HEK293T (cell line): ENCODE measurements around the gene PPP2R5D.
A peak's percentile ranks its signal among the peaks of the same experiment; 100 is the strongest.

Source experiments
- CTCF ChIA-PET: fragments of 350-600 bp; formaldehyde crosslinking; extraction: SDS; loops from one replicate; lab custom pipeline; 2021; ENCODE audit warnings: antibody characterized with exemption, inconsistent platforms; lab: Yijun Ruan, JAX
- POLR2A ChIA-PET: fragments of 350-600 bp; formaldehyde crosslinking; extraction: SDS; loops from one replicate; lab custom pipeline; 2020; ENCODE audit warnings: antibody characterized with exemption, inconsistent platforms; lab: Yijun Ruan, JAX
- DNase-seq: peaks from one replicate; pipeline ENCODE4 v3.0.0; 2012; ENCODE audit warnings: mixed read lengths; ENCODE audit errors: extremely low spot score
- ARNT ChIP-seq: fragments of 450-650 bp; IDR thresholded peaks from 2 replicates; pipeline ENCODE4 v1.6.1; 2017; ENCODE audit warnings: mild to moderate bottlenecking
- BHLHE40 ChIP-seq: fragments of 450-650 bp; IDR thresholded peaks from 2 replicates; pipeline ENCODE4 v1.6.1; 2016; ENCODE audit warnings: mild to moderate bottlenecking, moderate library complexity, borderline replicate concordance
- CTBP1 ChIP-seq: fragments of 450-650 bp; IDR thresholded peaks from 2 replicates; pipeline ENCODE4 v1.6.1; 2016; ENCODE audit warnings: borderline replicate concordance
- ELF4 ChIP-seq: fragments of 450-650 bp; IDR thresholded peaks from 2 replicates; pipeline ENCODE4 v1.6.1; 2017; ENCODE audit warnings: antibody characterized with exemption
- FOXA1 ChIP-seq: fragments of 450-650 bp; IDR thresholded peaks from 2 replicates; pipeline ENCODE4 v1.6.1; 2016; ENCODE audit warnings: mild to moderate bottlenecking
- FOXK2 ChIP-seq: fragments of 450-650 bp; IDR thresholded peaks from 2 replicates; pipeline ENCODE4 v1.6.1; 2016; ENCODE audit warnings: mild to moderate bottlenecking
- FOXM1 ChIP-seq: fragments of 450-650 bp; IDR thresholded peaks from 2 replicates; pipeline ENCODE4 v1.6.1; 2017; ENCODE audit warnings: mild to moderate bottlenecking, borderline replicate concordance
- HDGF ChIP-seq: fragments of 450-650 bp; IDR thresholded peaks from 2 replicates; pipeline ENCODE4 v1.6.1; 2017; ENCODE audit warnings: antibody characterized with exemption, borderline replicate concordance
- L3MBTL2 ChIP-seq: fragments of 450-650 bp; conservative IDR thresholded peaks from 2 replicates; pipeline ENCODE4 v1.6.1; 2016; ENCODE audit warnings: mild to moderate bottlenecking
- LEF1 ChIP-seq: fragments of 450-650 bp; IDR thresholded peaks from 2 replicates; pipeline ENCODE4 v1.6.1; 2017; ENCODE audit warnings: mild to moderate bottlenecking, borderline replicate concordance
- NFRKB ChIP-seq: fragments of 450-650 bp; IDR thresholded peaks from 2 replicates; pipeline ENCODE4 v1.6.1; 2016; ENCODE audit warnings: mild to moderate bottlenecking, moderate library complexity
- SP1 ChIP-seq: fragments of 450-650 bp; IDR thresholded peaks from 2 replicates; pipeline ENCODE4 v1.6.1; 2017
- SUZ12 ChIP-seq: fragments of 450-650 bp; IDR thresholded peaks from 2 replicates; pipeline ENCODE4 v1.6.1; 2016; ENCODE audit warnings: mild to moderate bottlenecking
- TARDBP ChIP-seq: fragments of 450-650 bp; IDR thresholded peaks from 2 replicates; pipeline ENCODE4 v1.6.1; 2016
- ZNF384 ChIP-seq: fragments of 450-650 bp; IDR thresholded peaks from 2 replicates; pipeline ENCODE4 v1.6.1; 2016
- TF ChIP-seq, protein P1 (sequence below): fragments of 450-650 bp; IDR thresholded peaks from 2 replicates; pipeline ENCODE4 v1.6.1; 2016

PPP2R5D gene

DNA sequence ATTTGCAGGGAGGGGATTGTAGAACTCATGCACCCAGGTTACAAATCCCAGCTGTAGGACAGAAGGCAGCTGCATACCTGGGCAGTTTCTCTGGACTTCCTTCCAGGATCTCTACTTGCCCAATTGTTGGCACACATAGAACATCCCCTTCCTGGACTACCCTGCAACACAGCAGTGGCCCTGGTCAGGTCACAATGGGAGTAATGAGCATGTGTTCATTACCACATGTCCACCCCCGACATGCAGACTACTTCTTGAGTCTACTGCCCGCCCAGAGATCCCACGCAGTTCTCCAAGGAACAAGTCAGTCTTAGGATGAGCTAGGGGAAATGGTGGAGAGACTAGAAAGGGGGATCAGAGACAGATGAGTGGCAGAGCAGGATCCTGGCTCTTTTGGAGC is 10.4 kb upstream of the PPP2R5D start:
- ChIA-PET POLR2A (interaction anchor here (1.2 to 1.4 kb wide), 3 partner anchors 10 to 48 kb away, joined by 3 to 14 read pairs (median 3); partner anchors contain the start of genes PPP2R5D and RRP36), CTCF (no interaction called here)
- no peak for DNase-seq
- TF ChIP-seq ARNT (no peak), FOXM1 (no peak), SUZ12 (no peak), CTBP1 (no peak), FOXA1 (no peak), ELF4 (no peak), FOXK2 (no peak), LEF1 (no peak), L3MBTL2 (no peak), NFRKB (no peak), ZNF384 (no peak), TARDBP (no peak), BHLHE40 (no peak), HDGF (no peak), SP1 (no peak)
- TF ChIP-seq, protein P1, sequence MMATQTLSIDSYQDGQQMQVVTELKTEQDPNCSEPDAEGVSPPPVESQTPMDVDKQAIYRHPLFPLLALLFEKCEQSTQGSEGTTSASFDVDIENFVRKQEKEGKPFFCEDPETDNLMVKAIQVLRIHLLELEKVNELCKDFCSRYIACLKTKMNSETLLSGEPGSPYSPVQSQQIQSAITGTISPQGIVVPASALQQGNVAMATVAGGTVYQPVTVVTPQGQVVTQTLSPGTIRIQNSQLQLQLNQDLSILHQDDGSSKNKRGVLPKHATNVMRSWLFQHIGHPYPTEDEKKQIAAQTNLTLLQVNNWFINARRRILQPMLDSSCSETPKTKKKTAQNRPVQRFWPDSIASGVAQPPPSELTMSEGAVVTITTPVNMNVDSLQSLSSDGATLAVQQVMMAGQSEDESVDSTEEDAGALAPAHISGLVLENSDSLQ = no peak

DNA sequence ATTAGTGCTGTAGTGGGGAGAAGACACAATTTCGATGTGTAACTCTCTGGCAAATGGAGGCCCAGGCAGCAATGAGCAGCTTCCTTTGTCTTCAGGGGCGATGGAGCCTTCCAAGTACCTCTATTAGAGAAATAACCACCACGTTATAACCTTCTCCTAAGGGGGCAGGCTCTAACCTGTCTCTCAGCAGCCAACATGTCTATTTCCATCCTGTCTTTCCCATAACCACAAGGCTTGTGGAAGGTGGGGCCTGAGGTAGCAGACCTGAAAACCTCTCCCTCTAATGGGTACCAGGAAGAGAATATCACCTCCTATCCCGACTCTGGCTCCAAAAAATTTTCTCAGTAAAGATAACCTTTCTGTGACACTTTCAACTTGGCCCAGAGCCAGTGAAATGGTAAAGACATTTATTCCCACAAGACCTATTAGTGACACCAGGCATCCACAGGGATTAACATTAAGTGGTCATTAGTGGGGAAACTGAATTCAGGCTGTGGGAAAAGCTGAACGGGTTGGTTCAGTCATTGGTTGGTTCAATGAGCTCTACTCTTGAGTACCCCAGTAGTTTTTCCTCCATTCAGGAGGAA is 9.4 kb upstream of the PPP2R5D start:
- ChIA-PET POLR2A (interaction anchor here (2.1 kb wide), 1 partner anchor 9 kb away, joined by 16 read pairs; the partner anchor contains the start of gene PPP2R5D), CTCF (interaction anchor here (0.7 kb wide), 1 partner anchor 12 kb away, joined by 3 read pairs; no protein-coding TSS in a partner anchor)
- DNase-seq = no peak
- TF ChIP-seq, protein P1 = no peak
- TF ChIP-seq SUZ12 (no peak), L3MBTL2 (no peak), ARNT (no peak), TARDBP (no peak), FOXM1 (no peak), HDGF (no peak), NFRKB (no peak), LEF1 (no peak), FOXA1 (no peak), CTBP1 (no peak)

DNA sequence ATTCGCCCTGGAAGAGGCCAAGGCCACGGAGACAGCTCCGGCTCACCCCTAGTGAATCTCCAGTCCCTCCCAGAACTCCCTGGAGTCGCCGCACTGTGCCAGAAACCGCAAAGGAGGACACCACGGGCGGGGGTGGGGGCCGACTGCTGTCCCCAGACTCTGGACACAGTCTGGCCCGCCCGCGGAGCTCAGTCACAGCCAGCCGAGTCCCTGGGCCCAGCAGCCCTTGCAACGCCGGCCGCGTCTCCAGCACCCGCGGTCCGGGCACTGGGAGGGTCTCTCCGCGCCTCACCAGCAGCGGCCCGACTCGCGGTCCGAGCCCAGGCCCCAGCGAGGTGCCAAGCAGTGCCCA is 5.9 kb upstream of the PPP2R5D start:
- TF ChIP-seq BHLHE40 = no peak
- no peak for TF ChIP-seq ELF4
- TF ChIP-seq HDGF = no peak
- no peak for TF ChIP-seq SUZ12
- no peak for TF ChIP-seq ARNT
- no peak for TF ChIP-seq FOXA1
- no peak for TF ChIP-seq FOXM1
- TF ChIP-seq, protein P1 = no peak
- peak; percentile 39 for DNase-seq
- CTCF ChIA-PET = interaction anchor here (0.5 to 1.1 kb wide), 2 partner anchors 79 to 391 kb away, joined by 4 read pairs; partner anchors contain the start of gene ZNF318
- POLR2A ChIA-PET = interaction anchor here (0.7 to 3.9 kb wide), 28 partner anchors 9 to 264 kb away, joined by 3 to 47 read pairs (median 5); partner anchors contain the start of genes CNPY3, CUL7, GNMT and KLC4

DNA sequence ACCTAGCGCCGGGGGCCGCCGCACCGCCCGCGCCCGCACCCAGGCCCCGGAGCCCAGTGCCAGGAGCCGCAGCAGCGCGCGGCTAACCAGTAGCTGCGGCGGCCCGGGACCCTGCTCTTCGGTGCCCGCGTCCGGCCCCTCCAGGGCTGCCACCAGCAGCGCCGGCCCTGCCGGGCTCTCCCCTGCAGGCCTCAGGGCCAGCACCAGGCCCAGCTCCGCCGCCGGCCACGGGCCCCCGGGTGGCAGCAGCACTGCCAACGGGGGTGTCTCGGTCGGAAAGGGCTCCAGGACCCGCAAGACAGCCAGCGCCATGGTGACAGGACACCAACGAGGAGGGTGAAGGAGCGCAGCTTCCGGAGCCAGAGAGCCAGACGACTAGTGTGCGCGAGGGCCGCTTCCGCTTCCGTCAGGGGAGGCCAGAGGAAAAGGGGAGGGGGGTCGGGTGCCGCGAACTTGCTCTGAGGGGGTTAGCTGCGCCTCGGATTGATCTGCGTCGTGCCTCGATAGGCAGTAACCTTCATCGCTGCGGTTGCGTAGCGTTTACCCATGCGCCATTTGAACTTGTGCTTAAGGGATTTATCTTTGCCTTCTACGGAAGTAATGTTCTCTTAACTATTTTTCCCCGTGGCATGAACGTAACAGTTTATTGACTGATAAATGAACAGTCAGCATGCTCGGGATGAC is 5.4 kb upstream of the PPP2R5D start, which contains the start of gene PEX6:
PEX6 (minus strand) TSS at position 343 of the 684 bp plus-strand sequence; CDS start at position 312, 31 bp downstream.
- TF ChIP-seq ELF4 (peak; percentile 59), BHLHE40 (no peak), FOXK2 (no peak), SP1 (no peak), FOXM1 (no peak), L3MBTL2 (peak; percentile 36; the same call in 1 of the 2 replicates), ZNF384 (no peak), SUZ12 (no peak), ARNT (no peak), FOXA1 (no peak), LEF1 (peak; percentile 66; the same call in 1 of the 2 replicates), CTBP1 (no peak), TARDBP (no peak), NFRKB (no peak), HDGF (no peak)
- TF ChIP-seq, protein P1 = no peak
- DNase-seq = peak; percentile 84
- CTCF ChIA-PET = interaction anchor here (1.1 kb wide), 1 partner anchor 80 kb away, joined by 4 read pairs; no protein-coding TSS in a partner anchor
- POLR2A ChIA-PET = interaction anchor here (0.7 to 3.9 kb wide), 32 partner anchors 9 to 265 kb away, joined by 3 to 47 read pairs (median 5); partner anchors contain the start of genes CNPY3, CUL7, GNMT and KLC4
